AG04450 (cell line): ENCODE measurements around the gene GRIFIN. TPM values are rescaled to one million over a fixed set of nuclear protein-coding genes. Genes with fewer than 3 reads are reported as not detected.

Experiments used
- CTCF ChIA-PET: fragments of 300-600, 350-600 bp; formaldehyde crosslinking; extraction: SDS; loops from one replicate; lab custom pipeline; 2022; ENCODE audit warnings: antibody characterized with exemption, inconsistent platforms; lab: Charles Lee
- POLR2A ChIA-PET: fragments of 350-600 bp; formaldehyde crosslinking; extraction: SDS; loops from one replicate; lab custom pipeline; 2021; ENCODE audit warnings: antibody characterized with exemption, inconsistent platforms; lab: Yijun Ruan, JAX
- DNase-seq: peaks from one replicate; pipeline ENCODE4 v3.0.0-alpha.2; 2011; ENCODE audit warnings: low read depth, low spot score
- H3K27ac ChIP-seq: one replicate; pipeline ENCODE4 v1.5.1; 2012; ENCODE audit warnings: low read depth, low read length, control low read depth
- H3K27me3 ChIP-seq: one replicate; pipeline ENCODE4 v1.6.0; 2012; ENCODE audit warnings: low read length; ENCODE audit not compliant: control insufficient read depth, insufficient read depth
- H3K4me3 ChIP-seq: 2 replicates; pipeline ENCODE4 v1.5.1; 2011; ENCODE audit warnings: mild to moderate bottlenecking, low read depth, low read length, control low read depth
- H3K9me3 ChIP-seq: 2 replicates; pipeline ENCODE4 v1.5.1; 2012; ENCODE audit warnings: low read length; ENCODE audit not compliant: control insufficient read depth, insufficient read depth
- CTCF ChIP-seq: IDR thresholded peaks from 2 replicates; pipeline ENCODE4 v1.5.1; 2011; ENCODE audit warnings: low read depth, low read length, control low read depth, inconsistent platforms
- polyA plus RNA-seq: library from polyadenylated mRNA; depleted of rRNA; stranded (reverse); fragments of >200 nt; gene quantifications from 2 replicates; pipeline ENCODE4 v1.2.3, GENCODE V29; 2011

The GRIFIN gene
- polyA plus RNA-seq, 1 experiment = not detected

GRCh38 chr7:2452643-2453270 is 23.4 kb downstream of the GRIFIN start:
- no peak for TF ChIP-seq CTCF
- POLR2A ChIA-PET = no interaction called here
- Histone ChIP-seq H3K4me3 (no peak overlapping the region), H3K27ac (no peak overlapping the region), H3K9me3 (peaks cover 7% of the 10 kb centered on the region; the same call in 1 of the 2 replicates), H3K27me3 (no peaks in the 10 kb centered on the region)
- CTCF ChIA-PET = interaction anchor here (0.6 to 5.0 kb wide), 6 partner anchors 9 to 228 kb away, joined by 3 to 75 read pairs (median 10); no protein-coding TSS in a partner anchor
- no peak for DNase-seq

GRCh38 chr7:2452074-2452507 is 24.1 kb downstream of the GRIFIN start:
- no peaks in the 10 kb centered on the region for H3K27me3 ChIP-seq

GRCh38 chr7:2451171-2452073 is 24.8 kb downstream of the GRIFIN start:
- TF ChIP-seq CTCF = peak; percentile 89
- ChIA-PET POLR2A (no interaction called here), CTCF (interaction anchor here (0.6 to 5.0 kb wide), 19 partner anchors 9 to 867 kb away, joined by 3 to 75 read pairs (median 4); partner anchors contain the start of gene BRAT1)
- Histone ChIP-seq H3K27ac (no peak overlapping the region), H3K27me3 (no peaks in the 10 kb centered on the region), H3K4me3 (peak overlapping the region; percentile 34), H3K9me3 (peaks cover 7% of the 10 kb centered on the region; the same call in 1 of the 2 replicates)
- DNase-seq = no peak

More at GRCh38 chr7:2452074-2452507, 24.1 kb downstream of the GRIFIN start:
- DNase-seq = no peak
- H3K27ac ChIP-seq = no peak overlapping the region
- POLR2A ChIA-PET = no interaction called here
- CTCF ChIA-PET = interaction anchor here (0.6 to 5.0 kb wide), 8 partner anchors 10 to 866 kb away, joined by 3 to 75 read pairs (median 7); no protein-coding TSS in a partner anchor
- no peak overlapping the region for H3K4me3 ChIP-seq
- H3K9me3 ChIP-seq = peaks cover 7% of the 10 kb centered on the region; the same call in 1 of the 2 replicates
- TF ChIP-seq CTCF = no peak

- TF ChIP-seq CTCF = no peak
- DNase-seq = no peak
- CTCF ChIA-PET = interaction anchor here (0.6 to 5.0 kb wide), 21 partner anchors 10 to 704 kb away, joined by 3 to 75 read pairs (median 3); partner anchors contain the start of gene BRAT1
- Histone ChIP-seq H3K27ac (no peak overlapping the region), H3K27me3 (no peaks in the 10 kb centered on the region), H3K4me3 (no peak overlapping the region), H3K9me3 (peaks cover 7% of the 10 kb centered on the region; the same call in 1 of the 2 replicates)
- POLR2A ChIA-PET = no interaction called here
Measured at GRCh38 chr7:2450198-2451107, 25.7 kb downstream of the GRIFIN start.
